WTC11 (cell line): ENCODE measurements around the gene PRRG1. TPM values are rescaled to one million over a fixed set of nuclear protein-coding genes. Genes with fewer than 3 reads are reported as not detected.

Experiments
- ATAC-seq: fragments of 200-7000 bp; cut with Tn5 transposase; 2 replicates; pipeline ENCODE4 v1.10.0; 2021; ENCODE audit warnings: mild to moderate bottlenecking, moderate library complexity
- CTCF ChIA-PET: fragments of 300-600 bp; sonication (Branson Sonifier 250); formaldehyde crosslinking; loops from one replicate; lab custom pipeline; 2021; ENCODE audit warnings: antibody characterized with exemption; lab: Charles Lee
- POLR2A ChIA-PET: fragments of 350-600 bp; sonication (Branson Sonifier 250); formaldehyde crosslinking; loops from one replicate; lab custom pipeline; 2021; ENCODE audit warnings: antibody characterized with exemption; lab: Charles Lee
- DNase-seq: peaks from one replicate; pipeline ENCODE4 v3.0.0; 2021; ENCODE audit warnings: low spot score
- H3K27ac Mint-ChIP-seq: 2 replicates; pipeline ENCODE4 v1.8.0; 2021; ENCODE audit warnings: mixed read lengths
- H3K27me3 Mint-ChIP-seq: 2 replicates; pipeline ENCODE4 v1.8.0; 2021; ENCODE audit warnings: low read depth, mild to moderate bottlenecking, moderate library complexity, mixed read lengths
- H3K36me3 Mint-ChIP-seq: 2 replicates; pipeline ENCODE4 v1.8.0; 2021; ENCODE audit warnings: mixed read lengths
- H3K4me1 Mint-ChIP-seq: 2 replicates; pipeline ENCODE4 v1.8.0; 2022; ENCODE audit warnings: mixed read lengths
- H3K4me3 Mint-ChIP-seq: 2 replicates; pipeline ENCODE4 v1.8.0; 2021; ENCODE audit warnings: mild to moderate bottlenecking, moderate library complexity, mixed read lengths
- H3K9me3 Mint-ChIP-seq: 2 replicates; pipeline ENCODE4 v1.8.0; 2021; ENCODE audit warnings: mixed read lengths
- CREB1 ChIP-seq: sonication (generic); formaldehyde crosslinking; IDR thresholded peaks from 2 replicates; pipeline ENCODE4 v1.8.0; 2023; ENCODE audit warnings: mild to moderate bottlenecking, missing genetic modification reagents
- ETV6 ChIP-seq: sonication (generic); formaldehyde crosslinking; IDR thresholded peaks from 2 replicates; pipeline ENCODE4 v1.8.1; 2022; ENCODE audit warnings: mild to moderate bottlenecking, missing genetic modification reagents
- FOXP1 ChIP-seq: sonication (generic); formaldehyde crosslinking; IDR thresholded peaks from 2 replicates; pipeline ENCODE4 v1.8.0; 2022; ENCODE audit warnings: missing genetic modification reagents, mild to moderate bottlenecking, moderate library complexity, borderline replicate concordance
- NFATC4 ChIP-seq: fragments of 250-450 bp; sonication (Bioruptor Pico); IDR thresholded peaks from 2 replicates; pipeline ENCODE4 v1.9.0; 2021; ENCODE audit warnings: mild to moderate bottlenecking
- PRRX2 ChIP-seq: fragments of 250-450 bp; sonication (Bioruptor Pico); IDR thresholded peaks from 2 replicates; pipeline ENCODE4 v1.8.0; 2021; ENCODE audit warnings: mild to moderate bottlenecking
- RELA ChIP-seq: sonication (generic); formaldehyde crosslinking; IDR thresholded peaks from 2 replicates; pipeline ENCODE4 v1.8.1; 2022; ENCODE audit warnings: missing genetic modification reagents, mild to moderate bottlenecking, borderline replicate concordance
- RORB ChIP-seq: fragments of 250-450 bp; sonication (Bioruptor Pico); IDR thresholded peaks from 2 replicates; pipeline ENCODE4 v1.9.0; 2021; ENCODE audit warnings: mild to moderate bottlenecking
- SOX15 ChIP-seq: fragments of 250-450 bp; sonication (Bioruptor Pico); IDR thresholded peaks from 2 replicates; pipeline ENCODE4 v1.9.0; 2021; ENCODE audit warnings: mild to moderate bottlenecking
- TCF7 ChIP-seq: sonication (generic); formaldehyde crosslinking; IDR thresholded peaks from 2 replicates; pipeline ENCODE4 v1.8.0; 2022; ENCODE audit warnings: mild to moderate bottlenecking, low read depth, missing genetic modification reagents, moderate library complexity
- TEAD1 ChIP-seq: sonication (generic); formaldehyde crosslinking; IDR thresholded peaks from 2 replicates; pipeline ENCODE4 v1.8.0; 2022; ENCODE audit warnings: mild to moderate bottlenecking, missing genetic modification reagents
- ZNF232 ChIP-seq: sonication (generic); formaldehyde crosslinking; IDR thresholded peaks from 2 replicates; pipeline ENCODE4 v1.8.0; 2022; ENCODE audit warnings: mild to moderate bottlenecking, missing genetic modification reagents
- ZNF317 ChIP-seq: sonication (generic); formaldehyde crosslinking; IDR thresholded peaks from 2 replicates; pipeline ENCODE4 v1.8.1; 2023; ENCODE audit warnings: low read depth, mild to moderate bottlenecking, moderate library complexity, missing genetic modification reagents, borderline replicate concordance
- ZNF671 ChIP-seq: fragments of 250-450 bp; sonication (Bioruptor Pico); IDR thresholded peaks from 2 replicates; pipeline ENCODE4 v1.8.0; 2021; ENCODE audit warnings: mild to moderate bottlenecking
- total RNA-seq: library from RNA; stranded (reverse); gene quantifications from 3 replicates; pipeline ENCODE4 v1.2.3, GENCODE V29; 2021
- TF ChIP-seq, protein P1 (sequence below): sonication (generic); formaldehyde crosslinking; IDR thresholded peaks from 2 replicates; pipeline ENCODE4 v1.8.0; 2023; ENCODE audit warnings: missing genetic modification reagents
- TF ChIP-seq, protein P2 (sequence below): sonication (generic); formaldehyde crosslinking; conservative IDR thresholded peaks from 2 replicates; pipeline ENCODE4 v1.8.1; 2023; ENCODE audit warnings: mild to moderate bottlenecking, low read depth, missing genetic modification reagents, moderate library complexity
- TF ChIP-seq, protein P3 (sequence below): sonication (generic); formaldehyde crosslinking; IDR thresholded peaks from 2 replicates; pipeline ENCODE4 v1.8.1; 2022; ENCODE audit warnings: missing genetic modification reagents, borderline replicate concordance
- TF ChIP-seq, protein P4 (sequence below): fragments of 250-450 bp; sonication (Bioruptor Pico); IDR thresholded peaks from 2 replicates; pipeline ENCODE4 v1.9.0; 2021; ENCODE audit warnings: mild to moderate bottlenecking
- TF ChIP-seq, protein P5 (sequence below): sonication (generic); formaldehyde crosslinking; IDR thresholded peaks from 2 replicates; pipeline ENCODE4 v1.8.1; 2023; ENCODE audit warnings: mild to moderate bottlenecking, missing genetic modification reagents, moderate library complexity
- TF ChIP-seq, protein P6 (sequence below): fragments of 250-450 bp; sonication (Bioruptor Pico); conservative IDR thresholded peaks from 2 replicates; pipeline ENCODE4 v1.9.0; 2021; ENCODE audit warnings: mild to moderate bottlenecking
- TF ChIP-seq, protein P7 (sequence below): fragments of 250-450 bp; sonication (Bioruptor Pico); IDR thresholded peaks from 2 replicates; pipeline ENCODE4 v1.9.0; 2021; ENCODE audit warnings: mild to moderate bottlenecking

The PRRG1 gene
- total RNA-seq, 1 experiment from 2014 or later = 8.1 TPM

DNA sequence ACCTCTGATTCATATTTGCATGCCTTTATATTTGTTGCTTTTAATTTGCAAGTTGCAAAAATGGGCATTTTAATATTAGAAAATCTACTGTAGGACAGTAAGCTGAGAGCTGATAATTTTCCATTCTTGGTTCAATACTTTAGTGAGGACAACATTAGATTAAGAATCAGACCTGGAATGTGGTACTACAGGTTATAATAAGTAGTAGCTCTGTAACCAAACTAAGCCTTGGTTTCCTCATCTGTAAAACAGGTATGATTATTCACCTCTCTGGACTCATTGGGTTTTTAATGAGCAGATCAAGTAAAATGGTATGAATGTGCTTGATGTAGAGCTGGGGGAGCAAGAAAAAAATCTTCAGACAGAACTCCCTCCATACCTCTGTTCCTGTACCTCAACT lies 31.1 kb downstream of the PRRG1 start:
- no peaks in the 10 kb centered on the region for H3K36me3 Mint-ChIP-seq
- peaks cover 20% of the 10 kb centered on the region for H3K4me1 Mint-ChIP-seq
- ATAC-seq (no peak), DNase-seq (no peak)
- no peak overlapping the region for H3K4me3 Mint-ChIP-seq
- ChIA-PET POLR2A (no interaction called here), CTCF (no interaction called here)
- TF ChIP-seq CREB1 (CRISPR knock-in tag) (no peak), ZNF232 (CRISPR knock-in tag) (no peak), RORB (no peak), ZNF317 (no peak), TEAD1 (no peak)
- TF ChIP-seq, protein P1, sequence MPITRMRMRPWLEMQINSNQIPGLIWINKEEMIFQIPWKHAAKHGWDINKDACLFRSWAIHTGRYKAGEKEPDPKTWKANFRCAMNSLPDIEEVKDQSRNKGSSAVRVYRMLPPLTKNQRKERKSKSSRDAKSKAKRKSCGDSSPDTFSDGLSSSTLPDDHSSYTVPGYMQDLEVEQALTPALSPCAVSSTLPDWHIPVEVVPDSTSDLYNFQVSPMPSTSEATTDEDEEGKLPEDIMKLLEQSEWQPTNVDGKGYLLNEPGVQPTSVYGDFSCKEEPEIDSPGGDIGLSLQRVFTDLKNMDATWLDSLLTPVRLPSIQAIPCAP (CRISPR knock-in tag) = no peak
- TF ChIP-seq, protein P2, sequence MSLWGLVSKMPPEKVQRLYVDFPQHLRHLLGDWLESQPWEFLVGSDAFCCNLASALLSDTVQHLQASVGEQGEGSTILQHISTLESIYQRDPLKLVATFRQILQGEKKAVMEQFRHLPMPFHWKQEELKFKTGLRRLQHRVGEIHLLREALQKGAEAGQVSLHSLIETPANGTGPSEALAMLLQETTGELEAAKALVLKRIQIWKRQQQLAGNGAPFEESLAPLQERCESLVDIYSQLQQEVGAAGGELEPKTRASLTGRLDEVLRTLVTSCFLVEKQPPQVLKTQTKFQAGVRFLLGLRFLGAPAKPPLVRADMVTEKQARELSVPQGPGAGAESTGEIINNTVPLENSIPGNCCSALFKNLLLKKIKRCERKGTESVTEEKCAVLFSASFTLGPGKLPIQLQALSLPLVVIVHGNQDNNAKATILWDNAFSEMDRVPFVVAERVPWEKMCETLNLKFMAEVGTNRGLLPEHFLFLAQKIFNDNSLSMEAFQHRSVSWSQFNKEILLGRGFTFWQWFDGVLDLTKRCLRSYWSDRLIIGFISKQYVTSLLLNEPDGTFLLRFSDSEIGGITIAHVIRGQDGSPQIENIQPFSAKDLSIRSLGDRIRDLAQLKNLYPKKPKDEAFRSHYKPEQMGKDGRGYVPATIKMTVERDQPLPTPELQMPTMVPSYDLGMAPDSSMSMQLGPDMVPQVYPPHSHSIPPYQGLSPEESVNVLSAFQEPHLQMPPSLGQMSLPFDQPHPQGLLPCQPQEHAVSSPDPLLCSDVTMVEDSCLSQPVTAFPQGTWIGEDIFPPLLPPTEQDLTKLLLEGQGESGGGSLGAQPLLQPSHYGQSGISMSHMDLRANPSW (CRISPR knock-in tag) = no peak
- TF ChIP-seq, protein P3, sequence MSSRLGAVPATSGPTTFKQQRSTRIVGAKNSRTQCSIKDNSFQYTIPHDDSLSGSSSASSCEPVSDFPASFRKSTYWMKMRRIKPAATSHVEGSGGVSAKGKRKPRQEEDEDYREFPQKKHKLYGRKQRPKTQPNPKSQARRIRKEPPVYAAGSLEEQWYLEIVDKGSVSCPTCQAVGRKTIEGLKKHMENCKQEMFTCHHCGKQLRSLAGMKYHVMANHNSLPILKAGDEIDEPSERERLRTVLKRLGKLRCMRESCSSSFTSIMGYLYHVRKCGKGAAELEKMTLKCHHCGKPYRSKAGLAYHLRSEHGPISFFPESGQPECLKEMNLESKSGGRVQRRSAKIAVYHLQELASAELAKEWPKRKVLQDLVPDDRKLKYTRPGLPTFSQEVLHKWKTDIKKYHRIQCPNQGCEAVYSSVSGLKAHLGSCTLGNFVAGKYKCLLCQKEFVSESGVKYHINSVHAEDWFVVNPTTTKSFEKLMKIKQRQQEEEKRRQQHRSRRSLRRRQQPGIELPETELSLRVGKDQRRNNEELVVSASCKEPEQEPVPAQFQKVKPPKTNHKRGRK (CRISPR knock-in tag) = no peak
- H3K27ac Mint-ChIP-seq = no peak overlapping the region
- no peaks in the 10 kb centered on the region for H3K27me3 Mint-ChIP-seq
- peaks cover 5% of the 10 kb centered on the region for H3K9me3 Mint-ChIP-seq

DNA sequence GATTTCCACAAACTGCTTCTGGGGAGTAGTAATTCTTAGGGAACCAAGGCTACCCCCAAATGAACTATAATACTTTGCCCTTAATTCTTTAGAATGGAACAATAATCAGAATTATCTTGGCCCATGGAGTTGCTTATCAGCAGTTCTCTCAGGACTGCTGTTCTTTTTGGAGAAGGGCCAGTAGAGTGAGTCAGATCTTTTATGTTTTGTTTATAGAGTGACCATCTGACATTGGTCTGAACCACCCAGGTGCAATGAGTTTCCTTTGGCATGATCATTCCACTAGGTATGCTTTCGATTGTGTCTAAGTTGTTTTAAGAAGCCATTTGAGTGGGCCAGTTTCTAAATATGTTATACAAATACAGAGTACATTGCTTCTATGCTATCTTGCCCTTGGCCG lies 31.8 kb downstream of the PRRG1 start:
- POLR2A ChIA-PET = no interaction called here
- ATAC-seq = no peak
- CTCF ChIA-PET = no interaction called here
- no peaks in the 10 kb centered on the region for H3K27me3 Mint-ChIP-seq
- TF ChIP-seq NFATC4 (CRISPR knock-in tag) (no peak), RELA (CRISPR knock-in tag) (no peak), ZNF671 (CRISPR knock-in tag) (no peak), TCF7 (no peak), ETV6 (CRISPR knock-in tag) (no peak), ZNF317 (no peak), RORB (no peak), PRRX2 (CRISPR knock-in tag) (no peak), CREB1 (CRISPR knock-in tag) (no peak), FOXP1 (CRISPR knock-in tag) (no peak), SOX15 (CRISPR knock-in tag) (no peak)
- TF ChIP-seq, protein P4, sequence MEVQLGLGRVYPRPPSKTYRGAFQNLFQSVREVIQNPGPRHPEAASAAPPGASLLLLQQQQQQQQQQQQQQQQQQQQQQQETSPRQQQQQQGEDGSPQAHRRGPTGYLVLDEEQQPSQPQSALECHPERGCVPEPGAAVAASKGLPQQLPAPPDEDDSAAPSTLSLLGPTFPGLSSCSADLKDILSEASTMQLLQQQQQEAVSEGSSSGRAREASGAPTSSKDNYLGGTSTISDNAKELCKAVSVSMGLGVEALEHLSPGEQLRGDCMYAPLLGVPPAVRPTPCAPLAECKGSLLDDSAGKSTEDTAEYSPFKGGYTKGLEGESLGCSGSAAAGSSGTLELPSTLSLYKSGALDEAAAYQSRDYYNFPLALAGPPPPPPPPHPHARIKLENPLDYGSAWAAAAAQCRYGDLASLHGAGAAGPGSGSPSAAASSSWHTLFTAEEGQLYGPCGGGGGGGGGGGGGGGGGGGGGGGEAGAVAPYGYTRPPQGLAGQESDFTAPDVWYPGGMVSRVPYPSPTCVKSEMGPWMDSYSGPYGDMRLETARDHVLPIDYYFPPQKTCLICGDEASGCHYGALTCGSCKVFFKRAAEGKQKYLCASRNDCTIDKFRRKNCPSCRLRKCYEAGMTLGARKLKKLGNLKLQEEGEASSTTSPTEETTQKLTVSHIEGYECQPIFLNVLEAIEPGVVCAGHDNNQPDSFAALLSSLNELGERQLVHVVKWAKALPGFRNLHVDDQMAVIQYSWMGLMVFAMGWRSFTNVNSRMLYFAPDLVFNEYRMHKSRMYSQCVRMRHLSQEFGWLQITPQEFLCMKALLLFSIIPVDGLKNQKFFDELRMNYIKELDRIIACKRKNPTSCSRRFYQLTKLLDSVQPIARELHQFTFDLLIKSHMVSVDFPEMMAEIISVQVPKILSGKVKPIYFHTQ (CRISPR knock-in tag) = no peak
- TF ChIP-seq, protein P5, sequence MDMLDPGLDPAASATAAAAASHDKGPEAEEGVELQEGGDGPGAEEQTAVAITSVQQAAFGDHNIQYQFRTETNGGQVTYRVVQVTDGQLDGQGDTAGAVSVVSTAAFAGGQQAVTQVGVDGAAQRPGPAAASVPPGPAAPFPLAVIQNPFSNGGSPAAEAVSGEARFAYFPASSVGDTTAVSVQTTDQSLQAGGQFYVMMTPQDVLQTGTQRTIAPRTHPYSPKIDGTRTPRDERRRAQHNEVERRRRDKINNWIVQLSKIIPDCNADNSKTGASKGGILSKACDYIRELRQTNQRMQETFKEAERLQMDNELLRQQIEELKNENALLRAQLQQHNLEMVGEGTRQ = no peak
- TF ChIP-seq, protein P6, sequence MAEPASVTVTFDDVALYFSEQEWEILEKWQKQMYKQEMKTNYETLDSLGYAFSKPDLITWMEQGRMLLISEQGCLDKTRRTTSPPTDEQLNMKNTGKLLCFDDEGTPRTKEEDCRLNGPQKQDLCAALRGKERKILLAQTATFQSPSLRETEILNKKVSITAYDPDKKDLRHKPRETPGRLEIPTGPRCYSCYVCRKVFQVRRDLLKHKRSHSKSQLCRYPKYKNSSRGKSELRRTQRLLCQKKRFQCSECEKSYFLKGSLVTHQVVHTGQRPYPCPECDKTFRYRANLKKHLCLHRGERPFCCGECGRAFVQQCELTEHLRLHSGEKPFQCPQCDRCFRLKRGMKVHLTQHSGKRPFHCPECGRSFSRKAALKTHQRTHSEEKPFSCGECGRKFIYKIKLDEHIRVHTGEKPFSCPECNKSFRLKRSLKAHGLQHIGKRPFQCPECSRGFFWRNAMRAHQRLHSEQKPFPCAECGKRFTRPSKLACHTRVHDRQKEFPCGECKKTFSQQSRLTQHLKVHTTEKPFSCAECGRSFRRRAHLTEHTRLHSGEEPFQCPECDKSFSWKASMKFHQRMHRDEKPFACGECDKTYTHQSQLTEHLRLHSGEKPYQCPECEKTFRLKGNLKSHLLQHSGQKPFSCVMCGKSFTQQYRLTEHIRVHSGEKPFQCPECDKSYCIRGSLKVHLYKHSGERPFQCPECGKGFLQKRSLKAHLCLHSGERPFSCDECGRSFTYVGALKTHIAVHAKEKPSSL (CRISPR knock-in tag) = no peak
- TF ChIP-seq, protein P3 (CRISPR knock-in tag) = no peak
- TF ChIP-seq, protein P7, sequence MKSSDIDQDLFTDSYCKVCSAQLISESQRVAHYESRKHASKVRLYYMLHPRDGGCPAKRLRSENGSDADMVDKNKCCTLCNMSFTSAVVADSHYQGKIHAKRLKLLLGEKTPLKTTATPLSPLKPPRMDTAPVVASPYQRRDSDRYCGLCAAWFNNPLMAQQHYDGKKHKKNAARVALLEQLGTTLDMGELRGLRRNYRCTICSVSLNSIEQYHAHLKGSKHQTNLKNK (CRISPR knock-in tag) = no peak
- TF ChIP-seq, all 79 proteins: peak for 0
- peaks cover 5% of the 10 kb centered on the region for H3K9me3 Mint-ChIP-seq
- DNase-seq = no peak
- H3K4me1 Mint-ChIP-seq = peaks cover 17% of the 10 kb centered on the region
- no peak overlapping the region for H3K4me3 Mint-ChIP-seq
- H3K27ac Mint-ChIP-seq = no peak overlapping the region
- H3K36me3 Mint-ChIP-seq = no peaks in the 10 kb centered on the region
